Measurements from ENCODE around the gene PTGIS.

PTGIS gene

DNA sequence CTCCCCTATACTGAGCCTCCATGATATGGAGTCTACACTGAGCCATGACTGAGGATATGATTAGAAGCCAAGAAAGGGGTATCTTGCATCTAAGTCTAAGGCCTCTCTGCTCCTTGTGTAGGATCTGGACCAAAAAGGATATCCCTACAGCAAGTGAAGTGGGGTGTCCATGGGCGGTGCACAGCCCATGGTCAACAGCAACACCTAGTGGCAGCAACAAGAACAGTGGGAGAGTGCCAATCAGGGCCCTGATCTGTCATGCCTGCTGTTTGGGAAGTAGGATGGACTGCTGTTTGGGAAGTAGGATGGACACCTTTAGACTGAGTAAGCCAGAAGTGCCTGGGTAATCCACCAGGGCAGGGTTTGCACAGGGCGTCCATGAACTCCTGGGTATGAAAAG lies 22.4 kb downstream of the PTGIS start:
- no peak overlapping the region for H3K4me3 ChIP-seq (ENCODE audit: low read length)
- TF ChIP-seq, protein P1, sequence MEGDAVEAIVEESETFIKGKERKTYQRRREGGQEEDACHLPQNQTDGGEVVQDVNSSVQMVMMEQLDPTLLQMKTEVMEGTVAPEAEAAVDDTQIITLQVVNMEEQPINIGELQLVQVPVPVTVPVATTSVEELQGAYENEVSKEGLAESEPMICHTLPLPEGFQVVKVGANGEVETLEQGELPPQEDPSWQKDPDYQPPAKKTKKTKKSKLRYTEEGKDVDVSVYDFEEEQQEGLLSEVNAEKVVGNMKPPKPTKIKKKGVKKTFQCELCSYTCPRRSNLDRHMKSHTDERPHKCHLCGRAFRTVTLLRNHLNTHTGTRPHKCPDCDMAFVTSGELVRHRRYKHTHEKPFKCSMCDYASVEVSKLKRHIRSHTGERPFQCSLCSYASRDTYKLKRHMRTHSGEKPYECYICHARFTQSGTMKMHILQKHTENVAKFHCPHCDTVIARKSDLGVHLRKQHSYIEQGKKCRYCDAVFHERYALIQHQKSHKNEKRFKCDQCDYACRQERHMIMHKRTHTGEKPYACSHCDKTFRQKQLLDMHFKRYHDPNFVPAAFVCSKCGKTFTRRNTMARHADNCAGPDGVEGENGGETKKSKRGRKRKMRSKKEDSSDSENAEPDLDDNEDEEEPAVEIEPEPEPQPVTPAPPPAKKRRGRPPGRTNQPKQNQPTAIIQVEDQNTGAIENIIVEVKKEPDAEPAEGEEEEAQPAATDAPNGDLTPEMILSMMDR (conservative IDR thresholded peaks at IDR 0.05; ENCODE audit: low read length), result peak; percentile 12; the same call in 1 of the 2 replicates
- DNase-seq (ENCODE audit: low read depth), result no peak

DNA sequence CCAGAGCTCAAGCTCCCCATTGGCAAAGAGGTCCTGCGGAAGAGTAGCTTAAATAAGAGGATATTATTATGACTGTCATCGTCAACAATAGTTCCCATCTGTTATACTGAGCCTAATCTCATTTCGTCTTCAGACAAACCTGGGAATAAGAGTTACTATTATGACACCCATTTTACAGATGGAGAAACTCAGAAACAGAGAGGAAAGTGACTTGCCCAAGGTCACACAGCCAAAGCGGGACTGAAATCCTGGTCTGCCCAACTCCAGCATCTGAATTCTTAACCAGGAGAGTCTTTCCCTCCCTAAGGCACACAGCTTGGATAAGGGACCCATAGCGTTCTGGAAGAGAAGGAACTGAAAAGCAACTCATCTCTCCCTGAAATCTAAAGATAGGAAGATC lies 23.4 kb downstream of the PTGIS start:
- H3K4me3 ChIP-seq (ENCODE audit: low read length), result no peak overlapping the region
- no peak for DNase-seq (ENCODE audit: low read depth)
- TF ChIP-seq, protein P1 (conservative IDR thresholded peaks at IDR 0.05; ENCODE audit: low read length), result no peak

DNA sequence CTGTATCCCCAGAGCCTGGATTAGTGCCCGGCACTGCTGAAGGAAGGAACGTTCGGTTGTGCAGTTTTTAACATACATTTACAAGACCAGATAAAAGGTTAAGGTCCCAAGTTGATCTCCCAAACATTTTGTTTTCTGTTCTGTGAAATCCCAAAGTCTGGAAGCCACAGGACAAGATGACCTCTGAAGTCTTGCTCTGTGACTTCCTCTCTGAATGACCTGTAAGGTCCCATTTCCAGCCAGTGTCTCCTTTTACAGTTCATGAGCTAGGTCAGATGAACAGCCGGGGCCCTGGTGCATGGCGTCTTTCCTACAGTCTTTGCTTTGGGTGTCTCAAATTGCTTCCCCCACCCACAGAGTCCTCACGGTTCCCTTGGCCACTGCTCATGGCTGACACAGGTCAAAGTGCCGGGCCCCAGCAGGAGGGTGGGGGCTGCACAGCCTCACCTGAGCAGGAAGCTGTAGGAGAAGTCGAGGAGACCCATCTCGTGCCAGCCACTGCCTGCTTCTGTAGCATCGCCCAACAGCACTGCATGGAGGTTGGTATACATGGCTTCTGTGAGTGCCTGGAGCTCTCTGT lies 24.0 kb downstream of the PTGIS start:
- no peak for DNase-seq (ENCODE audit: low read depth)
- TF ChIP-seq, protein P1 (conservative IDR thresholded peaks at IDR 0.05; ENCODE audit: low read length), result no peak
- H3K4me3 ChIP-seq (ENCODE audit: low read length), result no peak overlapping the region

DNA sequence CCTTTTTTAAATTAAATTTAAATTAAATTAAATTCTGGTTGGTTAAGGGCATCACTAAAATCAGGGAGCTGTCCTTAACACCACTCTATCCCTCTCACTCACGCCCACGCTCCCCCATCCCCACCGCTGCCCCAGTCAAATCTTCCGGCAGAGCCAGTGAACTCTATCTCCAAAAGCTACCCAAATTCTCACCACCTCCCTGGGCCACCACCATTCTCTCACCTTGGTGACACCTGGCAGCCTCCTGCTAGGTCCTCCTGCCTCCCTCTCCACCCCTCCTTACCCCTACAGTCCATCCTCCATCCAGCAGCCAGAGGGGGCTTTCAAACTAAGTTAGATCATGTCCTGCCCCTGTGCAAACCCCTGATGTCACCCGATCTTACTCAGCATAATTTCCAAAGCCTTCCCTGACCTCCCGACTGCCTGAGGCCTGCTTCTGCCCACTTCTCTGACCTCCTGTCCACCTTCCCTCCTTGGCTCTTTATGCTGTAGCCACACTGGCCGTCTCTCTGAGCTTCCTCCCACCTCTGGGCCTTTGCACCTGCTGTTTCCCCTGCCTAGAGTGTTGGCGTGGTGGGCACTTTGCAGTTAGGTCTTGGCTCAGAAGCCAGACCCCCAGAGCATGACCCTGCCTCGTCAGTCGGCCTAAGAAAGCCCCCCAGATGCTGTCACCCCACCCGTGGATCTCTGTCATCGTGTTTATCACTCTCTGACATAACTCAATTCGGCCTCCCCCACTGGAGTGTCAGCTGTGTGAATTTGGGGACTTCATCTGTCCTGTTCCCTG lies 24.7 kb downstream of the PTGIS start:
- DNase-seq (ENCODE audit: low read depth), result no peak
- TF ChIP-seq, protein P1 (conservative IDR thresholded peaks at IDR 0.05; ENCODE audit: low read length), result no peak
- H3K4me3 ChIP-seq (ENCODE audit: low read length), result no peak overlapping the region

DNA sequence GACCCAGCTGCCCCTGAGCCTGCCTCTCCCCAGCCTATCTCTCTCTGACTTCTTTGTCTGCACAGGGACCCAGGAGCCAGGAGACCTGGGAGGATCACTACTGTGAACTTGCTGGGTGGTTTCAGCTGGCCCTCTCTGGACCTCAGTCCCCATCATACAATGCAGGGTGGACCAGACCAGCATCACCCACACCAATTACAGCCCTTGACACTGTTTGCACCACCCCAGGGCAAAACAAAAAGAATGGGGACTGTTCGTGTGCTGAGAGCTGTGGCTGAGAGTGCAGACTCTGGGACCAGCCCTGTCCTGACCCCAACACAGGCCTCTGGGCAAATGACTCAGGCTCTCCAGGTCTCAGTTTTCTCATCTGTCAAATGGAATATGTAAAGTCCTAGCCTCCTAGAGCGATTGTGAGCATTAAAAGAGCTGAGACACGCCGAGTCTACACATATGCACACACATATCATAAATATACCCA lies 25.4 kb downstream of the PTGIS start:
- DNase-seq (ENCODE audit: low read depth), result no peak
- TF ChIP-seq, protein P1 (conservative IDR thresholded peaks at IDR 0.05; ENCODE audit: low read length), result no peak
- no peak overlapping the region for H3K4me3 ChIP-seq (ENCODE audit: low read length)

DNA sequence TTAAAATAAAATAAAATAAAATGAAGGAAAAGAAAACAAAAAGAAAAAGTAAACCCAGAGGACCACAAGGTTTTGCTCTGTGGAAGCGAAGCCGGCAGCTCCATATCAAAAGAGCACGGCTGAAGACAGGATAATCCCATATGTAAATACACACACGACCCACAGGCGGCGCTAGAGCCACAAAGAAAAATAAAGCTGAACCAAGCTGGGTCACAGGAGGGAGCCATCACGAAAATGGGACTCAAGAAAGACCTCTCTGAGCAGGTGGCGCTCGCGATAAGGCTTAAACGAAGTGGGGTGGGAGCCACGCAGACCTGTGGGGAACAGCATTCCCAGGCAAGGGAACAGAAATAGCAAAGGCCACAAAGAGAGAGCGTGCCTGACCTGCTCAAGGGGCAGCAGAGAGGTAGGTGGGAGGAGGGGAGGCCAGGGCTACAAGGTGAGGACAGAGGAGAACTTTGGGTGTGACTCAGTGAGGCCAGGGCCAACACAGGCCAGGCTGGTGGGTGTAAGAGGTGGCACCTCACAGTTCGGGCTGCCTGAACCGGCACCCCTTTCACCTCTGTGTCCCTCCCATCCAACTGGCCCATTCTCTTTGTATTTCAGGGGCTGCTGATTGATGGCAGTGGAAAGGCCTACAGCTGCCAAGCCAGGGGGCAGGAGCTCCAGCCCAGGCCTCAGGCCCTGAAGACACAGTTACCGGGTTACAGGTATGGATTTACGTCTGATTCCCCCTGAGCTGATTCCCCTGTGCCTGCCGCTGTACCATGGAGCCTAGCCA lies 26.0 kb downstream of the PTGIS start:
- DNase-seq (ENCODE audit: low read depth), result peak; percentile 66
- TF ChIP-seq, protein P1 (conservative IDR thresholded peaks at IDR 0.05; ENCODE audit: low read length), result peak; percentile 80
- H3K4me3 ChIP-seq (ENCODE audit: low read length), result no peak overlapping the region
